ENCODE measurements around the gene PLA2G5.

DNA sequence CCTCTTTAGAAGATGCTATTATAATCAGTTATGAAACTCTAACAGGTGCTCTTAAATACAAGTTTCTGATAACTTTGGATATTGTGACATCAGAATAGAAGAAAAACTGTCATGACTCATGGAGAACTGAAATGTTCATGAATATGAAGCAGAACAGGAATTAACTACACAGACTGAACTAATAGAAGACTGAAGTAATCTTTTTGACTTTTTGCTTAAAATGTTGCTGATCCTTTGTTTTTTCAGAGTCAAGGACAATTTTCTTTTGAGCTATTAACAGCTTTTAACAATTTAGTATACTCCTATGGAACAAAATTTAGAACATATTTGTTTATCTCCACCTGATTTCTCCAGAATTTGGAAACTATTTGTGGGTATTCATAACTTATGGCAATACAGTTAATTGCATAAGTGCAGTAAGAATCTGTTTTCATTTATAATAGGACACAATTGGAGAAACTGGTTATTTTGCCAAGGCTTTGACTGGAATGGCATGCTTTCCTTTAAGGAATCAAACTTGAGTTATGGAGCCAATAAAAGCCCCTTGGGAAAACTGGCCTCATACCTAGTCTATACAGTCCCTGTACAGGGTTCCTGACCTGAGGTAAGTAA, 18.7 kb upstream of the PLA2G5 start:
- TF ChIP-seq, protein P1, sequence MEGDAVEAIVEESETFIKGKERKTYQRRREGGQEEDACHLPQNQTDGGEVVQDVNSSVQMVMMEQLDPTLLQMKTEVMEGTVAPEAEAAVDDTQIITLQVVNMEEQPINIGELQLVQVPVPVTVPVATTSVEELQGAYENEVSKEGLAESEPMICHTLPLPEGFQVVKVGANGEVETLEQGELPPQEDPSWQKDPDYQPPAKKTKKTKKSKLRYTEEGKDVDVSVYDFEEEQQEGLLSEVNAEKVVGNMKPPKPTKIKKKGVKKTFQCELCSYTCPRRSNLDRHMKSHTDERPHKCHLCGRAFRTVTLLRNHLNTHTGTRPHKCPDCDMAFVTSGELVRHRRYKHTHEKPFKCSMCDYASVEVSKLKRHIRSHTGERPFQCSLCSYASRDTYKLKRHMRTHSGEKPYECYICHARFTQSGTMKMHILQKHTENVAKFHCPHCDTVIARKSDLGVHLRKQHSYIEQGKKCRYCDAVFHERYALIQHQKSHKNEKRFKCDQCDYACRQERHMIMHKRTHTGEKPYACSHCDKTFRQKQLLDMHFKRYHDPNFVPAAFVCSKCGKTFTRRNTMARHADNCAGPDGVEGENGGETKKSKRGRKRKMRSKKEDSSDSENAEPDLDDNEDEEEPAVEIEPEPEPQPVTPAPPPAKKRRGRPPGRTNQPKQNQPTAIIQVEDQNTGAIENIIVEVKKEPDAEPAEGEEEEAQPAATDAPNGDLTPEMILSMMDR (IDR thresholded peaks at IDR 0.05; ENCODE audit: low read depth, low read length, poor library complexity, severe bottlenecking) = no peak
- no peak for TF ChIP-seq EZH2phosphoT487 (IDR thresholded peaks at IDR 0.05; ENCODE audit: borderline replicate concordance, low read length)
